ENCODE data around the gene CDKN2B-AS1.
A peak's percentile ranks its signal among the peaks of the same experiment; 100 is the strongest.

CDKN2B-AS1 gene

GRCh38 chr9:22098643-22099332 lies 104.2 kb downstream of the CDKN2B-AS1 start:
- DNase-seq: no peak

GRCh38 chr9:22100626-22101025 lies 106.0 kb downstream of the CDKN2B-AS1 start:
- DNase-seq: no peak

GRCh38 chr9:22102146-22103053 lies 107.8 kb downstream of the CDKN2B-AS1 start:
- no peak for DNase-seq

- no peak for DNase-seq
Observed at GRCh38 chr9:22103685-22104575, 109.3 kb downstream of the CDKN2B-AS1 start.

- no peak for DNase-seq
Observed at GRCh38 chr9:22105005-22105722, 110.6 kb downstream of the CDKN2B-AS1 start.

- no peak for DNase-seq
Observed at GRCh38 chr9:22107202-22108045, 112.8 kb downstream of the CDKN2B-AS1 start.

- no peak for DNase-seq
Observed at GRCh38 chr9:22108581-22109370, 114.2 kb downstream of the CDKN2B-AS1 start.

GRCh38 chr9:22111176-22111953 lies 116.8 kb downstream of the CDKN2B-AS1 start:
- DNase-seq: no peak

- DNase-seq: no peak
Observed at GRCh38 chr9:22111954-22112247, 117.3 kb downstream of the CDKN2B-AS1 start.

- DNase-seq: no peak
Observed at GRCh38 chr9:22112870-22113821, 118.6 kb downstream of the CDKN2B-AS1 start.

- DNase-seq: no peak
Observed at GRCh38 chr9:22114956-22115355, 120.4 kb downstream of the CDKN2B-AS1 start.

- no peak for DNase-seq
Observed at GRCh38 chr9:22116758-22117157, 122.2 kb downstream of the CDKN2B-AS1 start.

- peak in 1 of 3 experiments; percentile 22 for DNase-seq
Observed at GRCh38 chr9:22117511-22118384, 123.2 kb downstream of the CDKN2B-AS1 start.

- DNase-seq: no peak
Observed at GRCh38 chr9:22118810-22119521, 124.4 kb downstream of the CDKN2B-AS1 start.

GRCh38 chr9:22119522-22120158 lies 125.0 kb downstream of the CDKN2B-AS1 start:
- DNase-seq: peak in 1 of 3 experiments; percentile 9

- DNase-seq: no peak
Observed at GRCh38 chr9:22120159-22120549, 125.6 kb downstream of the CDKN2B-AS1 start.
